ENCODE results near the gene FHL1.

The FHL1 gene

DNA sequence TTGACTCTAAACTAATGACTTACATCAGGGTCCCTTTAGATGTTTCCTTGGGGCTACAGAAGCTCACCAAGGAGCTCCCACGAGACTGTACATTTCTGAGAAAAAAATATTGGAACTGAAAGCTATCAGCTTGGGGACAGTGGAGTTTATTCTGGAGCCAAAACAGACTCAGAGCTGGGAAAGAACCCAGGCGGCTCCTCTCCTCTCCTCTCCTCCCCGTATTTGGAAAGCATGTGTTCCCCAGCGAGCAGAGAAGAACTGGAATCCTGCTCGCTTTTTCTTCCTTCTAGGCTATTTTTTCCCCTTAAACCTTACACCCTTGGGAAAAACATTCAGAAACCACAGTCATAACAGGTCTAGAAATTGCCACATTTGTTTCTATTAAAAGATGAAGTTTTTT, 108.2 kb downstream of the FHL1 start:
- DNase-seq (ENCODE audit: low read depth in 2 of 2) = no peak

DNA sequence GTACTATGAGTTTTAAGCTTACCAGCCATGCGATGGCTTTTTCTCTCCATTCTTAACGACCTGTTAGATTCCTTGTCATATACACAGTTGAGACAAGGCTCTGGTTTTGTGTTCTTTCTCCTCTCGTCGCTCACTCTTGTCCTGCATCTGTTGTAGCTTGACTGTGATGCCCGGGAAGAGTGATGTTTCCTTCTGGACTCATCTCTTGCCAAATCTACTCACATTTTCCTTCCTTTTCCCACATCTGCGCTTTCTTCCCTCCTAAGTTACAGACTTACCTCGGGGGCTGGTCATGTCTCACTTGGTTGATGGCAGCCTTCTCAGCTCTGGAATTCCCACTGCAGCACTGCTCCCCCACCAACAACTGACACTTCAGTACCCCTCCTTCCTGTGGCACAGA, 108.7 kb downstream of the FHL1 start:
- no peak for DNase-seq (ENCODE audit: low read depth in 2 of 2)

DNA sequence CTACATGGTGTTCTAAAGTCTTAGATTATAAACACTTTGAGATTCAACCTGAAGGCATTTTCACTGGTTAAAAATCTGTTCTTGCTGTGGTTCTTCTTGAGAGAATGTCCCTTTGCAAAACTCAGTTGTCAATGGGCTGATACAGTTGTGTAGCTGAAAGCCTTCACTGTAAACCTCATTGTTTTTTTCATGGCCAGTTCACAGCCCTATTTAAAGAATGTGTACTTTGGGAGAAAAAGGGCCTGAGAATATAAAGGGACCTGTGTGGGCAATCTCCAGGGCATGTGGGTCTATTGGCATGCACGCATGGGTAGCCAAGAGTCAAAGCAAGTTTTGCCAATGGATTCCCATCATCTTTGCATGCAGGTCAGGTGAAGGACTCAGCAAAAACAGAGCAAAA, 111.6 kb downstream of the FHL1 start:
- DNase-seq (ENCODE audit: low read depth in 2 of 2) = no peak

DNA sequence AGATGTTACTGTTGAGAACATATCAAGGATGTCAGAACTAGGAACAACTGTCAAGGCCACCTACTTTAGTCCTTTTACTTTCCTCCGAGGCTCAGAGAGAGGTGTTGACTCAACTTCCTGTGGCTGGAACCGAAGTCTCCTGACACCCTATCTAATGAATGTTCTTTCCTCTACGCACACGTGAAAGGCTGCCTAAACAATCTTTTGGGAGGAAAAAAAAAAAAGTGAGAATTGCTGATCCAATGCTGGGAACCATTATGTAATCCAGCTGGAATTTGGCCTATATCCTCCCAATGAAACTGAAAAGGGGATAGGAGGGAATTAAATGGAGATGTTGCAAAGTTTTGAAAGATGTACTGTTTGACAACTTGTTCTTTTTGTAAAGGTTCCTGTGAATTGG, 112.2 kb downstream of the FHL1 start:
- DNase-seq (ENCODE audit: low read depth in 2 of 2) = no peak

DNA sequence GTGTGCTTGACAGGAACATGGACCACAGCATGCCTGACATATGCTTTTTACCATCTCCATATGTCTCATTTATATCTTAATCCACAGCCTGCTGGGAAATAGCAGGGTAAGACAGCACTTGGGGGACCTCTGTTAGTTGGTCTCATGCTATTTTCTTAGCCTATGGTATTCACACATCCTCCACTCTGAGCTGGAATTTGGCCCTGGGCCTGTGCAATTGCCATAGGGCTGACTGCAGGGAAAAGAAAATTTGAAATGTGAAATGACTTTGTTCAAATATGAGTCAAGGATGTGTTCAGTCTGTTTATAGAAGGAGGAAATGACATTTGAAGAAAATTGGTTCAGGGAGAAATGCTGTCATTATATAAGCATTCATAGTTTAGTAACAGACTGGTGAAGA, 113.4 kb downstream of the FHL1 start:
- DNase-seq (ENCODE audit: low read depth in 2 of 2) = no peak
